Pancreas (tissue), 10 donors: ENCODE data around the gene LIMS2. TPM values are rescaled to one million over a fixed set of nuclear protein-coding genes. Genes with fewer than 3 reads are reported as not detected.

Experiments
- ATAC-seq, 4 donors: fragments of 200-7000 bp; cut with Tn5 transposase; one replicate each; pipeline versions ENCODE4 v1.8.0 to v1.9.1; 2020; ENCODE audit warnings: mild to moderate bottlenecking in 4 of 4, moderate library complexity in 4 of 4
- DNase-seq, 6 donors: peaks; one replicate each; pipeline ENCODE4 v3.0.0-alpha.2; 2020
- FAIRE-seq: peaks from 2 replicates; lab custom pipeline; 2012; peaks lifted over from hg19 to GRCh38; lab: Jason Lieb, UNC
- H3K27ac ChIP-seq, 4 donors: fragments of 200-600 bp; sonication (generic); 1 replicate in 3 of 4; 2 replicates in 1 of 4; pipeline versions ENCODE4 v1.5.0 to v1.8.0; 2020
- H3K27me3 ChIP-seq, 4 donors: fragments of 200-600 bp; one replicate each; pipeline ENCODE4 v1.8.0; 2021
- H3K36me3 ChIP-seq, 3 donors: fragments of 200-600 bp; sonication (generic) in 1 of 3; one replicate each; pipeline versions ENCODE4 v1.5.0 to v1.8.0; 2020 to 2021
- H3K4me1 ChIP-seq, 3 donors: fragments of 200-600 bp; one replicate each; pipeline ENCODE4 v1.8.0; 2021
- H3K4me3 ChIP-seq, 4 donors: fragments of 200-600 bp; sonication (generic) in 2 of 4; one replicate each; pipeline versions ENCODE4 v1.5.0 to v1.8.0; 2020 to 2021
- H3K9me3 ChIP-seq, 4 donors: fragments of 200-600 bp; one replicate each; pipeline ENCODE4 v1.8.0; 2021
- WGBS, 2 donors: extraction: QIAGEN DNeasy Blood & Tissue Kit; methylation state at CpG; one replicate each; pipeline ENCODE4 v1.1.7; 2013; 5-methylcytosine and 5-hydroxymethylcytosine counted together
- intact Hi-C, 3 donors: fragments of 100-400 bp; cut with DNase I; formaldehyde crosslinking; loops; one replicate each; pipeline versions ENCODE4 v1.11.1 to v1.14.2; 2022
- polyA plus RNA-seq, 2 donors: library from polyadenylated mRNA; stranded (reverse); fragments of 200-250 nt; gene quantifications; one replicate each; pipeline ENCODE4 v1.2.3, GENCODE V29; 2013
- total RNA-seq, 6 donors: library from RNA; stranded (reverse); fragmentation: NEBNext Ultra II Directional in 4 of 6; extraction: Animal tissue kit (Norgen Biotek cat#: 25700) in 4 of 6; gene quantifications; one replicate each; pipeline versions ENCODE4 v1.2.1 to v1.2.4, GENCODE V29; 2021 to 2023
- TF ChIP-seq, protein P1 (sequence below), 4 donors: fragments of 200-600 bp; sonication (generic) in 3 of 4; IDR thresholded peaks; one replicate each; pipeline versions ENCODE4 v1.5.0 to v1.8.0; 2021; ENCODE audit warnings: antibody characterized with exemption in 4 of 4
- donor health status: healthy with polysubstance abuse.
- donor health status: DM: no; HTN: no; CAD: no; lungs with moderate emphysema.
- donor health status: DM: no; HTN: no; CAD: no.
- donor health status: control.
- donor health status: control.
- donor health status: Bipolar disorder and iron deficiency.
- donor health status: DM: yes; HTN: yes; CAD: no.
- donor health status: DM: no; HTN: no; CAD: no.
- donor health status: DM: no; HTN: no; CAD: no.
- donor health status: DM: yes; HTN: yes; CAD: no.

Gene LIMS2
- total and polyA plus RNA-seq, 8 donors, result 2.2 to 139 (median 5.2) TPM

DNA sequence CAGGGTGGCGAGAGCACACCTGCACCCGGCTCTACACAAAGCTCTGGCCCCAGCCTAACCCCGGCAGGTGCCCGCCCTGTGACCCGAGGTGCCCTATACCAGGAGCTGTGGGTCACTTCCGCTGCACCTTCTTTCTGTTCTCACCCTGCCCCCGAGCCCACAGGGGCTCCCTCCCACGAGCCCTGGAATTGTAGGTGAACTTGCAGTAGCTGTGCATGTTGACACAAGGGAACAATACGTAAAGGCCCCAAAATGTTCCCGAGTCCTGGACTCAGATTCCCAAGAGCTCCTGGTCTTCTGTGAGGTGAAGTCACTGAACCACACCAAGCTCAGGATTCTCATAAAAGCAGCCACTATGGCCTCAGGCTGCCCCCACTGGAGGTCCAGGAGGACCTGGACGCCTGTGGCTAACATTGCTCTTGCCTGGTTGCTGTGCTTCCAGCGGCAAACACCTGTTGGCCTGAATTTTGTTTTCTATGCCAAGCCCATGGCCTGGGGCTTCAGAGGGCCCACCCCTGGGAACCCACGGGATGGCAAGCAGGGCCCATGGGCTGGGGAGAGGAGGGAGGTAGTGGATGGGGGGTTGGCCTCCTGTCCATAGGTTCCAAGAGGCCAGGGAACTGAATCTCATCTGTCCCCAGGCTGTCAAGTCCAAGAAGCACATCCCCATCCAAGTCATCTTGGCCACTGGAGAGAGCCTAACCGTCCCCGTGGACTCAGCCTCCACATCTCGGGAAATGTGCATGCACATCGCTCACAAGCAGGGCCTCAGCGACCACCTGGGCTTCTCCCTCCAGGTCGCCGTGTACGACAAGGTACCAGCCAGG lies 52.6 kb downstream of the LIMS2 start:
- DNase-seq (peak in 3 of 6 donors; percentile 8 to 49 (median 28)), FAIRE-seq (no peak), ATAC-seq (no peak)
- no peaks in the 10 kb centered on the region for H3K9me3 ChIP-seq
- H3K27ac ChIP-seq, result no peak overlapping the region
- TF ChIP-seq, protein P1, sequence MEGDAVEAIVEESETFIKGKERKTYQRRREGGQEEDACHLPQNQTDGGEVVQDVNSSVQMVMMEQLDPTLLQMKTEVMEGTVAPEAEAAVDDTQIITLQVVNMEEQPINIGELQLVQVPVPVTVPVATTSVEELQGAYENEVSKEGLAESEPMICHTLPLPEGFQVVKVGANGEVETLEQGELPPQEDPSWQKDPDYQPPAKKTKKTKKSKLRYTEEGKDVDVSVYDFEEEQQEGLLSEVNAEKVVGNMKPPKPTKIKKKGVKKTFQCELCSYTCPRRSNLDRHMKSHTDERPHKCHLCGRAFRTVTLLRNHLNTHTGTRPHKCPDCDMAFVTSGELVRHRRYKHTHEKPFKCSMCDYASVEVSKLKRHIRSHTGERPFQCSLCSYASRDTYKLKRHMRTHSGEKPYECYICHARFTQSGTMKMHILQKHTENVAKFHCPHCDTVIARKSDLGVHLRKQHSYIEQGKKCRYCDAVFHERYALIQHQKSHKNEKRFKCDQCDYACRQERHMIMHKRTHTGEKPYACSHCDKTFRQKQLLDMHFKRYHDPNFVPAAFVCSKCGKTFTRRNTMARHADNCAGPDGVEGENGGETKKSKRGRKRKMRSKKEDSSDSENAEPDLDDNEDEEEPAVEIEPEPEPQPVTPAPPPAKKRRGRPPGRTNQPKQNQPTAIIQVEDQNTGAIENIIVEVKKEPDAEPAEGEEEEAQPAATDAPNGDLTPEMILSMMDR (IDR thresholded peaks at IDR 0.05), result no peak
- no peaks in the 10 kb centered on the region for H3K4me1 ChIP-seq
- H3K27me3 ChIP-seq, result no peaks in the 10 kb centered on the region
- intact Hi-C loops, result no loop called here
- no peaks in the 10 kb centered on the region for H3K36me3 ChIP-seq
- H3K4me3 ChIP-seq, result no peak overlapping the region
- WGBS, 2 donors, result 73 to 81% methylated on average over 21 of the region's 21 CpGs

DNA sequence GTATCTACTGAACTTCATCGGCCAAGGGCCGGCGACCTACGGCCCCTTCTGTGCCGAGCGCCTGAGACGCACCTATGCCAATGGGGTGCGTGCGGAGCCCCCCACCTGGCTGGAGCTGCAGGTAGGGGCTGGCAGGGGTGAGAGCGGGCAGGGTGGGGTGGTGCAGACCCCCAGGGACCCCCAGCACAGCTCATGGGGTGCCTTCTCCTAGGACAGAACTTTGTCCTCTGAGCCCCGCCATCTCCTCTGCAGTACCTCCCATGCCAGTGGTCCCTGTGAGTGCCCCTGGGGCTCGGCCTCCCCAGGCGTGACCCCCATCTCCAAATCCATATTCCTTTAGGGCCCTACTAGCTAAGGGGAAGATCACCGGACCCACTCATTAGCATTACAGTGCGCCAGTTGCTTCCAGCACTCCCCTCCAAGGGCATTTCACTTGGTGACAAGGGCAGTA lies 53.3 kb downstream of the LIMS2 start:
- Histone ChIP-seq H3K4me1 (no peaks in the 10 kb centered on the region), H3K27me3 (no peaks in the 10 kb centered on the region), H3K36me3 (no peaks in the 10 kb centered on the region), H3K27ac (no peak overlapping the region), H3K9me3 (no peaks in the 10 kb centered on the region), H3K4me3 (no peak overlapping the region)
- no peak for FAIRE-seq
- intact Hi-C loops, result no loop called here
- no peak for ATAC-seq
- peak in 2 of 6 donors; percentile 4 to 28 for DNase-seq
- WGBS, 2 donors, result 88 to 93% methylated on average over 15 of the region's 15 CpGs
- TF ChIP-seq, protein P1 (IDR thresholded peaks at IDR 0.05), result no peak

DNA sequence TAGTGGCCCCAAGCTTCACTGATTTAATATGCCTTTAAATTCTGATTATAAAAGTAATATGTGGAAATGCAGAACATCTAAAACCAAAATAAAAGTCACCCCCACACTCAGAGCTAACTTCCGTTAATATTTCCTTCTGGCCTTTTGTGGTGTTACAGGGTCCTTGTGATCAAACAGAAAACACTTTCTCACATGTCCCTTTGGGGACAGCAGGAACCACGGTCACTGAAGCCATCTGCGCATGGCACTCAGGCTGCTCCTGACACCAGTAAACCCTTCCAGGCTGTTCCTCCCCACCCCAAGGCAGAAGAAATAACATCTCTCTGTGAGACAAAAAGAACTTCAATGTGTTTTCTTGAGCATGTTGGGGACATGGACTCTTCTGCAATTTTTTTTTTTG lies 54.5 kb downstream of the LIMS2 start:
- TF ChIP-seq, protein P1 (IDR thresholded peaks at IDR 0.05), result no peak
- Histone ChIP-seq H3K4me1 (no peaks in the 10 kb centered on the region), H3K4me3 (no peak overlapping the region), H3K27me3 (no peaks in the 10 kb centered on the region), H3K36me3 (no peaks in the 10 kb centered on the region), H3K9me3 (no peaks in the 10 kb centered on the region), H3K27ac (no peak overlapping the region)
- DNase-seq (no peak), ATAC-seq (no peak), FAIRE-seq (no peak)
- 79 to 82% methylated on average over 3 of the region's 3 CpGs for WGBS, 2 donors
- intact Hi-C loops, result no loop called here

DNA sequence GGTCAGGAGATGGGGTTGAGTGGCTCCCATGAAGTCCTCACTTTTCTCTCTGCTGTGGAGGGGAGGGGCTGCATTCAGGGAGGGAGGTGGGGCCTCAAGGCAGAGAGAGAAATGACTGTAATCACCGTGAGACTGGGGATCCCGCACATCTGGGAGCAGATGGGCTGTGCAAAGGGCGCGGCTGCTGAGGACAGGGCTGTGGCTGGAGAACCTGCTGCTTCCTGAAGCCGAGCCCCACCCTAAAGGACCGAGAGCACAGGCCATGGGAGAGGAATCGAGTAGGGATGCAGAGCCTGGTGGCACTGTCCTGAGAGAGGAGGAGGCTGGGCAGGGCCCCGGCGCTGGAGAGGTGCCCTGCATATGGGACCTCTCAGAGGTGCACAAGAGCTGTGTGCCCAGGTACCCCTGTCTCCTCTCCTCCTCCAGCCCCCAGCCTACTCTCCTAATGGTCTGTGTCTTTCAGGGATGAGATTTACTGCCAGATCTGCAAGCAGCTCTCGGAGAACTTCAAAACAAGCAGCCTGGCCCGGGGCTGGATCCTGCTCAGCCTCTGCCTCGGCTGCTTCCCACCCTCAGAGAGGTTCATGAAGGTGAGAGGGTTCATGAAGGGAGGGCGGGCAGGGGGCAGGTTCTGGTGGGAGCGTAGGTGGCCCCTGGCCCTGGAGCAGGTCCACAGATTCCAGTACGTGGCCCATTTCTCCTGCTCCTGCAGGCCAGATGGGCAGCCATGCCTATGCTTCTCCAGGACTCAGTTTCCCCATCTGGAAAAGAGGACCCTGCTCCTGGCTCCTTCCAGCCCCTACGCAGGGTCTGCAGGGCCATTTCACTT lies 55.2 kb downstream of the LIMS2 start:
- ATAC-seq (no peak), DNase-seq (peak in 3 of 6 donors; percentile 4 to 28 (median 25)), FAIRE-seq (no peak)
- Histone ChIP-seq H3K4me3 (no peak overlapping the region), H3K9me3 (no peaks in the 10 kb centered on the region), H3K27ac (no peak overlapping the region), H3K27me3 (no peaks in the 10 kb centered on the region), H3K36me3 (no peaks in the 10 kb centered on the region), H3K4me1 (no peaks in the 10 kb centered on the region)
- 58 to 69% methylated on average over 16 of the region's 16 CpGs for WGBS, 2 donors
- TF ChIP-seq, protein P1 (IDR thresholded peaks at IDR 0.05), result no peak
- intact Hi-C loops, result no loop called here
